ENCODE results near the gene NCAPD2.
"Not testable (repeated sequence)": the region's sequence is repeated elsewhere in the genome, so short reads cannot be mapped to it uniquely, and the experiment has no call there.

Gene NCAPD2

DNA sequence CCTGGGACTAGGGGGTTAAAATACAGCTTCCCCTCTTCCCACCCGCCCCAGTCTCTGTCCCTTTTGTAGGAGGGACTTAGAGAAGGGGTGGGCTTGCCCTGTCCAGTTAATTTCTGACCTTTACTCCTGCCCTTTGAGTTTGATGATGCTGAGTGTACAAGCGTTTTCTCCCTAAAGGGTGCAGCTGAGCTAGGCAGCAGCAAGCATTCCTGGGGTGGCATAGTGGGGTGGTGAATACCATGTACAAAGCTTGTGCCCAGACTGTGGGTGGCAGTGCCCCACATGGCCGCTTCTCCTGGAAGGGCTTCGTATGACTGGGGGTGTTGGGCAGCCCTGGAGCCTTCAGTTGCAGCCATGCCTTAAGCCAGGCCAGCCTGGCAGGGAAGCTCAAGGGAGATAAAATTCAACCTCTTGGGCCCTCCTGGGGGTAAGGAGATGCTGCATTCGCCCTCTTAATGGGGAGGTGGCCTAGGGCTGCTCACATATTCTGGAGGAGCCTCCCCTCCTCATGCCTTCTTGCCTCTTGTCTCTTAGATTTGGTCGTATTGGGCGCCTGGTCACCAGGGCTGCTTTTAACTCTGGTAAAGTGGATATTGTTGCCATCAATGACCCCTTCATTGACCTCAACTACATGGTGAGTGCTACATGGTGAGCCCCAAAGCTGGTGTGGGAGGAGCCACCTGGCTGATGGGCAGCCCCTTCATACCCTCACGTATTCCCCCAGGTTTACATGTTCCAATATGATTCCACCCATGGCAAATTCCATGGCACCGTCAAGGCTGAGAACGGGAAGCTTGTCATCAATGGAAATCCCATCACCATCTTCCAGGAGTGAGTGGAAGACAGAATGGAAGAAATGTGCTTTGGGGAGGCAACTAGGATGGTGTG is 42.3 kb downstream of the NCAPD2 start:
- peaks cover 9% of the 10 kb centered on the region for H3K27me3 Mint-ChIP-seq
- peaks cover 58% of the 10 kb centered on the region for H3K36me3 Mint-ChIP-seq
- DNase-seq, result no peak
- H3K9me3 Mint-ChIP-seq, result no peaks in the 10 kb centered on the region
- peaks cover 74% of the 10 kb centered on the region for H3K4me1 Mint-ChIP-seq
- CTCF ChIA-PET, result interaction anchor here (0.5 to 10.1 kb wide), 6 partner anchors 17 to 112 kb away, joined by 3 to 128 read pairs (median 6); partner anchors contain the start of gene IFFO1
- H3K4me3 Mint-ChIP-seq, result peak overlapping the region; percentile 98
- peak overlapping the region; percentile 99 for H3K27ac Mint-ChIP-seq

DNA sequence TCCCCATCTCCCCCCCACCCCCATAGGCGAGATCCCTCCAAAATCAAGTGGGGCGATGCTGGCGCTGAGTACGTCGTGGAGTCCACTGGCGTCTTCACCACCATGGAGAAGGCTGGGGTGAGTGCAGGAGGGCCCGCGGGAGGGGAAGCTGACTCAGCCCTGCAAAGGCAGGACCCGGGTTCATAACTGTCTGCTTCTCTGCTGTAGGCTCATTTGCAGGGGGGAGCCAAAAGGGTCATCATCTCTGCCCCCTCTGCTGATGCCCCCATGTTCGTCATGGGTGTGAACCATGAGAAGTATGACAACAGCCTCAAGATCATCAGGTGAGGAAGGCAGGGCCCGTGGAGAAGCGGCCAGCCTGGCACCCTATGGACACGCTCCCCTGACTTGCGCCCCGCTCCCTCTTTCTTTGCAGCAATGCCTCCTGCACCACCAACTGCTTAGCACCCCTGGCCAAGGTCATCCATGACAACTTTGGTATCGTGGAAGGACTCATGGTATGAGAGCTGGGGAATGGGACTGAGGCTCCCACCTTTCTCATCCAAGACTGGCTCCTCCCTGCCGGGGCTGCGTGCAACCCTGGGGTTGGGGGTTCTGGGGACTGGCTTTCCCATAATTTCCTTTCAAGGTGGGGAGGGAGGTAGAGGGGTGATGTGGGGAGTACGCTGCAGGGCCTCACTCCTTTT is 43.1 kb downstream of the NCAPD2 start:
- no peaks in the 10 kb centered on the region for H3K9me3 Mint-ChIP-seq
- H3K27me3 Mint-ChIP-seq, result peaks cover 9% of the 10 kb centered on the region
- no peak for DNase-seq
- peak overlapping the region; percentile 98 for H3K4me3 Mint-ChIP-seq
- CTCF ChIA-PET, result interaction anchor here (0.6 to 10.1 kb wide), 14 partner anchors 16 to 163 kb away, joined by 3 to 128 read pairs (median 4); partner anchors contain the start of gene IFFO1
- peaks cover 77% of the 10 kb centered on the region for H3K4me1 Mint-ChIP-seq
- H3K36me3 Mint-ChIP-seq, result peaks cover 55% of the 10 kb centered on the region
- peak overlapping the region; percentile 99 for H3K27ac Mint-ChIP-seq

DNA sequence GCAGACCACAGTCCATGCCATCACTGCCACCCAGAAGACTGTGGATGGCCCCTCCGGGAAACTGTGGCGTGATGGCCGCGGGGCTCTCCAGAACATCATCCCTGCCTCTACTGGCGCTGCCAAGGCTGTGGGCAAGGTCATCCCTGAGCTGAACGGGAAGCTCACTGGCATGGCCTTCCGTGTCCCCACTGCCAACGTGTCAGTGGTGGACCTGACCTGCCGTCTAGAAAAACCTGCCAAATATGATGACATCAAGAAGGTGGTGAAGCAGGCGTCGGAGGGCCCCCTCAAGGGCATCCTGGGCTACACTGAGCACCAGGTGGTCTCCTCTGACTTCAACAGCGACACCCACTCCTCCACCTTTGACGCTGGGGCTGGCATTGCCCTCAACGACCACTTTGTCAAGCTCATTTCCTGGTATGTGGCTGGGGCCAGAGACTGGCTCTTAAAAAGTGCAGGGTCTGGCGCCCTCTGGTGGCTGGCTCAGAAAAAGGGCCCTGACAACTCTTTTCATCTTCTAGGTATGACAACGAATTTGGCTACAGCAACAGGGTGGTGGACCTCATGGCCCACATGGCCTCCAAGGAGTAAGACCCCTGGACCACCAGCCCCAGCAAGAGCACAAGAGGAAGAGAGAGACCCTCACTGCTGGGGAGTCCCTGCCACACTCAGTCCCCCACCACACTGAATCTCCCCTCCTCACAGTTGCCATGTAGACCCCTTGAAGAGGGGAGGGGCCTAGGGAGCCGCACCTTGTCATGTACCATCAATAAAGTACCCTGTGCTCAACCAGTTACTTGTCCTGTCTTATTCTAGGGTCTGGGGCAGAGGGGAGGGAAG is 43.9 kb downstream of the NCAPD2 start:
- peaks cover 48% of the 10 kb centered on the region for H3K36me3 Mint-ChIP-seq
- H3K9me3 Mint-ChIP-seq, H3K27me3 Mint-ChIP-seq: not testable (repeated sequence)
- H3K27ac Mint-ChIP-seq, result peak overlapping the region; percentile 99
- CTCF ChIA-PET, result interaction anchor here (0.6 to 10.1 kb wide), 14 partner anchors 15 to 163 kb away, joined by 3 to 128 read pairs (median 4); partner anchors contain the start of genes IFFO1 and VAMP1
- peak overlapping the region; percentile 98 for H3K4me3 Mint-ChIP-seq
- peaks cover 76% of the 10 kb centered on the region for H3K4me1 Mint-ChIP-seq
- peak; percentile 91 for DNase-seq

DNA sequence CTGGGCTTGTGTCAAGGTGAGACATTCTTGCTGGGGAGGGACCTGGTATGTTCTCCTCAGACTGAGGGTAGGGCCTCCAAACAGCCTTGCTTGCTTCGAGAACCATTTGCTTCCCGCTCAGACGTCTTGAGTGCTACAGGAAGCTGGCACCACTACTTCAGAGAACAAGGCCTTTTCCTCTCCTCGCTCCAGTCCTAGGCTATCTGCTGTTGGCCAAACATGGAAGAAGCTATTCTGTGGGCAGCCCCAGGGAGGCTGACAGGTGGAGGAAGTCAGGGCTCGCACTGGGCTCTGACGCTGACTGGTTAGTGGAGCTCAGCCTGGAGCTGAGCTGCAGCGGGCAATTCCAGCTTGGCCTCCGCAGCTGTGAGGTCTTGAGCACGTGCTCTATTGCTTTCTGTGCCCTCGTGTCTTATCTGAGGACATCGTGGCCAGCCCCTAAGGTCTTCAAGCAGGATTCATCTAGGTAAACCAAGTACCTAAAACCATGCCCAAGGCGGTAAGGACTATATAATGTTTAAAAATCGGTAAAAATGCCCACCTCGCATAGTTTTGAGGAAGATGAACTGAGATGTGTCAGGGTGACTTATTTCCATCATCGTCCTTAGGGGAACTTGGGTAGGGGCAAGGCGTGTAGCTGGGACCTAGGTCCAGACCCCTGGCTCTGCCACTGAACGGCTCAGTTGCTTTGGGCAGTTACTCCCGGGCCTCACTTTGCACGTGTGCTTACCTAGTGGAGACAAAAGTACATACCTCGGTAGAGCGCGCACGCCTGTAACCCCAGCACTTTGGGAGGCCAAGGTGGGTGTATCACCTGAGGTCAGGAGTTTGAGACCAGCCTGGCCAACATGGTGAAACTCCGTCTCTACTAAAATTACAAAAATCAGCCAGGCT is 44.8 kb downstream of the NCAPD2 start:
- Mint-ChIP-seq H3K27ac (peak overlapping the region; percentile 91), H3K36me3 (peaks cover 45% of the 10 kb centered on the region)

DNA sequence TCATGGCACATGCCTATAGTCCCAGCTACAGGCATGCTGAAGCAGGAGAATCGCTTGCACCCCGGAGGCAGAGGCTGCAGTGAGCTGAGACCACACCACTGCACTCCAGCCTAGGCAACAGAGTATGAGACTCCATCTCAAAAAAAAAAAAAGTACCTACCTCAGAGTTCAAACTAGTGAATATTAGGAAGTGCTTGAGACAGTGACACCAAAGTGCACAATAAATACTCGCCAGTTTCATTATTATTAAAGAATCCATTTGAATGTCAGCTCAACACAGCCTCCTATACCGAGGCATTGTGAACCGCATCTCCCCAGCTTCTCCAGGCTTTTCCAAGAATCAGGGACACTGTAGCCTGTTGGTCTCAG is 45.4 kb downstream of the NCAPD2 start:
- DNase-seq, result no peak
- Mint-ChIP-seq H3K4me3 (no peak overlapping the region), H3K27ac (peak overlapping the region; percentile 91), H3K36me3 (peaks cover 46% of the 10 kb centered on the region), H3K27me3 (peaks cover 5% of the 10 kb centered on the region), H3K4me1 (peaks cover 66% of the 10 kb centered on the region), H3K9me3 (no peaks in the 10 kb centered on the region)
- CTCF ChIA-PET, result interaction anchor here (0.5 to 10.1 kb wide), 9 partner anchors 14 to 204 kb away, joined by 3 to 128 read pairs (median 5); partner anchors contain the start of gene IFFO1

More for the DNA sequence above, 44.8 kb downstream of the NCAPD2 start:
- Mint-ChIP-seq H3K27me3 (peaks cover 9% of the 10 kb centered on the region), H3K4me3 (peak overlapping the region; percentile 98), H3K4me1 (peaks cover 69% of the 10 kb centered on the region), H3K9me3 (no peaks in the 10 kb centered on the region)
- CTCF ChIA-PET, result interaction anchor here (0.5 to 10.1 kb wide), 15 partner anchors 15 to 203 kb away, joined by 3 to 128 read pairs (median 5); partner anchors contain the start of genes IFFO1 and VAMP1
- DNase-seq, result no peak

DNA sequence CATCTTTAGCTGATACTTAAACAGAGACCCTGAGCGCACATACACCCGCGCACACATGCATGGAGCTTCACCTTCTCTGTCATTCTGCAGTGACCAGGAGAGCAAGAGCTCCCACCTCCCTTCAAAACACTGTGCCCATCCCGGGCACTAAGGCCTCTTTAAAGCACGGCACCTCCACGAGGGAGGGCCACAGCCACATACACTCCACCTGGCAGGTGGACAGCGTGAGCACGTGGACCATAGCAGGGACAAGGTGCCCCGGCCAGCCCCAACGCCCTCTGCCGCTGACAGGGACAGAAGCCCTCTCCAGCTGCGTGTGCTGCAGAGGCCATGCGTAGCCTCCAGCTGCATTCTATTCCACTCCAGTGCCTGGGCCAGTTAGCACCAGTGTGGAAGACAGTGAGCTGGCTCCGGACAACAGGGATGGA is 45.8 kb downstream of the NCAPD2 start:
- peaks cover 66% of the 10 kb centered on the region for H3K4me1 Mint-ChIP-seq

DNA sequence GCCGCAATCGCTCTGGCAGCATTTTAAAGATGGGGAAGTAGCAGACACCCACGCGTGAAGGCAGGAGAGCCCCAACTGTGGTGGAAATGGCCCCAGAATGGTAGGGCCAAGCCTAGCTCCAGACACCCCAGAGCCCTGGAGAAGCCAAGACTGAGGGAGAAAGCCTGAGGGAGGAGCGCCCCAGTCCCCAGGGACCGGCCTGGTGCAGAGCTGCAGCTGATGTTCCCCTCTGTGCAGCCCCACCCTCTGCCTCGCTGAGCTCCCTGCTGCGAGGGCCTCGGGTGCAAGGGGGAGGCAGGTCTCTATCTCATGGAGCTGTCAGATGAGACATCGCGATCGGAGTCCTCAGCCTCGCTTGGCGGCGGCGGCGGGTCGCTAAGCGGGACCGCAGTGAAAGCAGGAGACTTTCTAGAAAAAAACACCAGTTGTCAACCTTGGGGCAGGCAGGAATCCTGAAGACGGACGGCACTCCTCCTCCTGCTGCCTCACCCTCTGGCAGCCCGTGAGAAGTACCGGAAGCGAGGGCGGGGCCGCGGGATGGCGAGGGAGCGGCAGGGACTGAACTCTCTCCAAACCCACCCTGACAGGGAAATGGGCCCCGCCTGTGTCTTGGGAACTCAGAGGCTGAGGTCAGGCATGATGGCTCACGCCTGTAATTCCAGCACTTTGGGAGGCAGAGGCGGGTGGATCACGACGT is 46.4 kb downstream of the NCAPD2 start:
- Mint-ChIP-seq H3K4me1 (peaks cover 64% of the 10 kb centered on the region), H3K27me3 (peaks cover under 1% of the 10 kb centered on the region), H3K9me3 (no peaks in the 10 kb centered on the region), H3K36me3 (peaks cover 44% of the 10 kb centered on the region), H3K4me3 (peak overlapping the region; percentile 55), H3K27ac (peak overlapping the region; percentile 91)
- peak; percentile 75 for DNase-seq
- CTCF ChIA-PET, result interaction anchor here (0.7 to 10.1 kb wide), 7 partner anchors 13 to 203 kb away, joined by 3 to 128 read pairs (median 4); partner anchors contain the start of gene IFFO1

More for the DNA sequence above, 45.8 kb downstream of the NCAPD2 start:
- DNase-seq, result no peak
- H3K27ac Mint-ChIP-seq, result peak overlapping the region; percentile 91
- peaks cover 50% of the 10 kb centered on the region for H3K36me3 Mint-ChIP-seq
- CTCF ChIA-PET, result interaction anchor here (0.9 to 10.1 kb wide), 7 partner anchors 13 to 145 kb away, joined by 3 to 128 read pairs (median 5); partner anchors contain the start of gene IFFO1
- H3K27me3 Mint-ChIP-seq, result peaks cover 3% of the 10 kb centered on the region
- no peaks in the 10 kb centered on the region for H3K9me3 Mint-ChIP-seq
- peak overlapping the region; percentile 54 for H3K4me3 Mint-ChIP-seq

DNA sequence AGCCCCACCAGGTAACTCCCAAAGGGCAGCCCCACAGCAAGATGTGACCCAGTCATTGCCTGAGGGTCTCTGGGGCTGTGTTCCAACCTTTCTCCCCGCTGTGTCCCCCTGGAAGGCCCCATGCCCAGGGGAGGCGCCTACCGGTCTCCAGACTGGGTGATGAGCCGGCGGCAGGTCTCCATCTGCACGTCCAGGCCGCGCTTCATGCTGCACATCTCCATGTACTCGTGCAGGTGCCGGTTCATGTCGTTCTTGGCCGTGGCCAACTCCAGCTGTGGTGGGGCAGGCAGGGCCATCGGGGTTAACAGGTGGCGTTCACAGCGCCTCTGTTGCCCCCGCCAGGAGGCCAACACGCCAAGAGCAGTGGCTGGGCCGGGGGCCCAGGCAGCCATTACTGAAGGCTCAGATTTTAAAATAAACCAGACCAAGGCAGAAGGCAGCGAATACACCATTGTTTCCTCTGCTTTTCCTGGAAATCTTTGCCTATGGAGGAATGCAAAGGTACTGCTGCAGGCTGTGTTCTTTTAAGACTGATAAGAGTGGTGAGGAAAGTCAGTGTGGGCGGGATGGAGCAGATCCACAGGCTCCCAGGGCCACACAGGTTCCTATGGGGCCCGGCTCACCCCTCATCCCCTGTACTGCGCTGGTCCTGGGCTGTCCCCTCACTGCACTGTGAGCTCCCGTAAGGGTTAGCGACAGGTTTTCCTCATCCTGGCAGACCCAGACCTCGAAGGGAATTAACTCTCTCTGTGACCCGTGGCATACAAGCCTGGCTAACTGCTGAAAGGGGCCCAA is 47.7 kb downstream of the NCAPD2 start:
- CTCF ChIA-PET, result interaction anchor here (0.5 to 10.1 kb wide), 4 partner anchors 12 to 204 kb away, joined by 3 to 128 read pairs (median 4); partner anchors contain the start of gene IFFO1
- Mint-ChIP-seq H3K36me3 (peaks cover 39% of the 10 kb centered on the region), H3K4me3 (no peak overlapping the region), H3K9me3 (no peaks in the 10 kb centered on the region), H3K27ac (peak overlapping the region; percentile 71), H3K27me3 (no peaks in the 10 kb centered on the region), H3K4me1 (peaks cover 58% of the 10 kb centered on the region)
- no peak for DNase-seq

DNA sequence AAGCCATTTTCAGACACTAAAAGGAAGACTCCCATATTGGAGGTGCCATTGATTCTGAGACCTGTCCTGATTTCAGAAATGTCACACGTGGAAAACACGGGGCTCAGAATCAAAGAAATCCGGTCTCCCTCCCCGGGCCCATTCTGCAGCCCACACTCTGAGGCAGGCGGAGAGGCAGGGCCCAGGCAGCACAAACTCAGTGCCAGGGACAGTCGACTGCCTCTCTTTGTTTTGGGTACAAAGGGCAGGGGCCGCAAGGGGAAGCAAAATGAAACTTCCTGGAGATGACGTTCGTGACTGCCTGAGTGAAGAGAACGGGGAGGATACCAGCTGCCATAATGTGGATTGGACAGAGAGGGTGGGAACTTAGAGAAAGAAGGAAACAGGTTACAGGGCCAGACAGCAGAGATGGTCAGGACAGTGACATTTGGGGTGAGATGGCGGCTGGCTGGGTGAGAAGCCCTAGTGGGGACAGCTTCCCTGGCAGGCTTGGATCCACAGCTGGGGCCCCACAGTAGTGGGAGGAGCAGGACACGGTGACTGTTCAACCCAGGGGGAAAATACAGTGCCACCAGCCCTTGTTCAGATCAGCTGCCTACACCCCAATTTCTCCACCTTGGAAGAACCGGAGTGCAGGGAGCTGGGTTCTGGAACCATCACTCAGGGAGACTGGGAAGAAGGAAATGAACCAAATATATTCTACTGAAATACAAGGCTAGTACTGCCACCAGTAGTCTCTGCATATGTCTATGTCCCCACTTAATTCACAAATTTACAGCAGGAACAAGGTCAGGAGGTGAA is 48.5 kb downstream of the NCAPD2 start:
- Mint-ChIP-seq H3K4me3 (no peak overlapping the region), H3K36me3 (peaks cover 39% of the 10 kb centered on the region), H3K9me3 (no peaks in the 10 kb centered on the region), H3K27me3 (no peaks in the 10 kb centered on the region), H3K27ac (peak overlapping the region; percentile 59), H3K4me1 (peaks cover 50% of the 10 kb centered on the region)
- CTCF ChIA-PET, result interaction anchor here (10.1 kb wide), 1 partner anchor 11 kb away, joined by 128 read pairs; the partner anchor contains the start of gene IFFO1
- DNase-seq, result no peak

DNA sequence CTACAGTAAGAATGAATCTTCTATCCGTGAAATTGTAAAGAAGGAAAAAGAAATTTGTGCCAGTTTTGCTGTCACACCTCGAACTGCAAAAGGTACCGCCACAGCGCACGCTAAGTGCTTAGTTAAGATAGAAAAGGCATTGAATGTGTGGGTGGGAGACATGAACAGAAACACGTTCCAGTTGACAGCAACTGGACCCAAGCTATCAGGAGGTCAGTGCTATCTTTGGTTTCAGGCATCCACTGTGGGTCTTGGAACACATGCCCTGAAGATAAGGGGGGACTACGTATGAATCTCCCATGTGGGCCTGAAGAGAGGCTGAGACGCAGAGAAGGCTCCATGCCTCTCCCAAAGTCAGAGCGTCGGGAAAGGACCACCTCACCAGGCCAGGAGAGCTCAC is 52.1 kb downstream of the NCAPD2 start:
- Mint-ChIP-seq H3K27me3 (no peaks in the 10 kb centered on the region), H3K4me1 (peaks cover 27% of the 10 kb centered on the region), H3K4me3 (no peak overlapping the region), H3K36me3 (peaks cover 34% of the 10 kb centered on the region), H3K27ac (no peak overlapping the region), H3K9me3 (no peaks in the 10 kb centered on the region)
- CTCF ChIA-PET, result interaction anchor here (15.0 kb wide), 1 partner anchor 7 kb away, joined by 128 read pairs; the partner anchor contains the start of gene GAPDH
- no peak for DNase-seq

DNA sequence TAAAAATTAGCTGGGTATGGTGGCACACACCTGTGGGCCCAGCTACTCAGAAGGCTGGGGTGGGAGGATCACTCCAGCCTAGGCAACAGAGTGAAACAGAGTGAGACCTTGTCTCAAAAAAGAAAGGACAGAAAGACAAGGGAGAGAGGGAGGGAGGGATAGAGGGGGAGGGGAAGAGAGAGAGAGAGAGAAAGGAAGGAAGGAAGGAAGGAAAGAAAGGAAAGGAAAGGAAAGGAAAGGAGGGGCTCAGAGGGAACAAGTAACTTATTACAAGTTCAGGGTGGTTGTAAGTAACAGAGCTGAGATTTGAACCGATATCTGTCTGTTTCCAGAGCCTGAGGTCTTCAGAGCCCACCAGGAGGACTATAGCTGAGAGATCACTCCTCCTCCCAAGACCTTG is 53.7 kb downstream of the NCAPD2 start:
- Mint-ChIP-seq H3K27ac (no peak overlapping the region), H3K4me1 (peaks cover 23% of the 10 kb centered on the region), H3K27me3 (no peaks in the 10 kb centered on the region), H3K9me3 (no peaks in the 10 kb centered on the region), H3K36me3 (peaks cover 39% of the 10 kb centered on the region), H3K4me3 (no peak overlapping the region)
- DNase-seq, result no peak
- CTCF ChIA-PET, result interaction anchor here (15.0 kb wide), 1 partner anchor 9 kb away, joined by 128 read pairs; the partner anchor contains the start of gene GAPDH

Data from activated naive CD4-positive, alpha-beta T cell treated with anti-CD3 and anti-CD28 coated beads, Interleukin-2, amount 10 ng/mL, durations not matched to agents 7 days and 5 days (primary cell).